A673 (cell line): Measurements from ENCODE around the gene APOBEC2. TPM values are rescaled to one million over a fixed set of nuclear protein-coding genes. Genes with fewer than 3 reads are reported as not detected.

ENCODE experiments used
- BruUV-seq: library from RNA; stranded (reverse); fragments of 400-500 nt; replicated peaks from 2 replicates; lab custom pipeline; 2021; lab: Mats Ljungman, UMichigan
- CTCF ChIA-PET: fragments of 300-600 bp; sonication (Branson Sonifier 250); formaldehyde crosslinking; loops from one replicate; lab custom pipeline; 2022; ENCODE audit warnings: antibody characterized with exemption; lab: Charles Lee
- POLR2A ChIA-PET: fragments of 300-600 bp; sonication (Branson Sonifier 250); formaldehyde crosslinking; loops from one replicate; lab custom pipeline; 2022; ENCODE audit warnings: antibody characterized with exemption; ENCODE audit not compliant: low non-redundant PET; lab: Charles Lee
- DNase-seq: peaks from one replicate; pipeline ENCODE4 v3.0.0-alpha.2; 2015; ENCODE audit warnings: low spot score
- H3K27ac ChIP-seq: fragments of 200-600 bp; sonication (generic); 2 replicates; pipeline ENCODE4 v1.5.1; 2016; ENCODE audit warnings: mixed run types, low read depth, mild to moderate bottlenecking, mixed read lengths, antibody characterized with exemption, low read length; ENCODE audit not compliant: poor library complexity, severe bottlenecking
- H3K27me3 ChIP-seq: fragments of 200-600 bp; sonication (generic); replicated peaks from 2 replicates; pipeline ENCODE4 v1.6.1; 2017; ENCODE audit warnings: mixed run types, low read depth, mild to moderate bottlenecking, mixed read lengths, antibody characterized with exemption, low read length; ENCODE audit not compliant: insufficient read depth, poor library complexity
- H3K36me3 ChIP-seq: fragments of 200-600 bp; sonication (generic); 2 replicates; pipeline ENCODE4 v1.6.1; 2016; ENCODE audit warnings: mixed run types, mild to moderate bottlenecking, mixed read lengths, antibody characterized with exemption, low read length; ENCODE audit not compliant: insufficient read depth, poor library complexity, severe bottlenecking
- H3K4me1 ChIP-seq: fragments of 200-600 bp; sonication (generic); 2 replicates; pipeline ENCODE4 v1.6.1; 2017; ENCODE audit warnings: mixed run types, mild to moderate bottlenecking, mixed read lengths, antibody characterized with exemption, low read length; ENCODE audit not compliant: insufficient read depth, poor library complexity, severe bottlenecking
- H3K4me3 ChIP-seq: fragments of 200-600 bp; sonication (generic); 2 replicates; pipeline ENCODE4 v1.5.1; 2016; ENCODE audit warnings: low read depth, mixed run types, mild to moderate bottlenecking, mixed read lengths, low read length; ENCODE audit not compliant: poor library complexity, severe bottlenecking
- H3K9me3 ChIP-seq: fragments of 200-600 bp; sonication (generic); 2 replicates; pipeline ENCODE4 v1.6.1; 2016; ENCODE audit warnings: mixed run types, low read depth, mild to moderate bottlenecking, mixed read lengths, antibody characterized with exemption, low read length; ENCODE audit not compliant: poor library complexity, severe bottlenecking
- EZH2 ChIP-seq: fragments of 200-600 bp; sonication (generic); IDR thresholded peaks from 2 replicates; pipeline ENCODE4 v1.6.1; 2017; ENCODE audit warnings: borderline replicate concordance, low read depth, mild to moderate bottlenecking, mixed read lengths, antibody characterized with exemption, low read length; ENCODE audit not compliant: poor library complexity, severe bottlenecking
- intact Hi-C: fragments of 100-400 bp; cut with micrococcal nuclease; formaldehyde crosslinking; loops from one replicate; pipeline ENCODE4 v1.10.0; 2022; ENCODE audit not compliant: unreplicated experiment
- total RNA-seq: library from RNA; stranded (reverse); gene quantifications from 2 replicates; pipeline ENCODE4 v1.2.3, GENCODE V29; 2021
- TF ChIP-seq, protein P1 (sequence below): fragments of 300-800, 200-600 bp; sonication (generic); conservative IDR thresholded peaks from 2 replicates; pipeline ENCODE4 v1.5.1; 2017; ENCODE audit warnings: low read depth, mild to moderate bottlenecking, antibody characterized with exemption, low read length, moderate library complexity, mixed read lengths

The APOBEC2 gene
- total RNA-seq, 1 experiment from 2014 or later = not detected

DNA sequence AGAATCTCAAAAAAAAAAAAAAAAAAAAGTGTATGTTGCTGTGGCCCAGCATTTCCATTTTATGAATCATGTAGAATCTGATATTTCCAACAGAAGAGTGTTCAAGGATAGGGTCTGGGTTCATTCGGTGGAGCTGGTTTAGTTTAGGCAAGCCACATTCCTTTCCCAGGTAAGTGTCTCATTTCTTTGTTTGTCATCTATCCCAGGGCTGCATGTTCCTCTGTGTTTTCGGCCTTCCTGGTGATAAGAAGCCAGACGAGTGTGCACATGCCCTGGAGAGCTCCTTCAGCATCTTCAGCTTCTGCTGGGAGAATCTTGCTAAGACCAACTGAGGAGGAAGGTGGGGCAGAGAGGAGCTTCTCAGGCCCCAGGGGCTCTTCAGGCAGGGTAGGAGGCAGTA is 58.0 kb downstream of the APOBEC2 start:
- CTCF ChIA-PET = no interaction called here
- H3K4me1 ChIP-seq = no peaks in the 10 kb centered on the region
- no TSS peak for BruUV-seq
- intact Hi-C loops = no loop called here
- no peak for DNase-seq
- H3K27me3 ChIP-seq = no peaks in the 10 kb centered on the region
- H3K36me3 ChIP-seq = no peaks in the 10 kb centered on the region
- H3K27ac ChIP-seq = no peak overlapping the region
- TF ChIP-seq, protein P1, sequence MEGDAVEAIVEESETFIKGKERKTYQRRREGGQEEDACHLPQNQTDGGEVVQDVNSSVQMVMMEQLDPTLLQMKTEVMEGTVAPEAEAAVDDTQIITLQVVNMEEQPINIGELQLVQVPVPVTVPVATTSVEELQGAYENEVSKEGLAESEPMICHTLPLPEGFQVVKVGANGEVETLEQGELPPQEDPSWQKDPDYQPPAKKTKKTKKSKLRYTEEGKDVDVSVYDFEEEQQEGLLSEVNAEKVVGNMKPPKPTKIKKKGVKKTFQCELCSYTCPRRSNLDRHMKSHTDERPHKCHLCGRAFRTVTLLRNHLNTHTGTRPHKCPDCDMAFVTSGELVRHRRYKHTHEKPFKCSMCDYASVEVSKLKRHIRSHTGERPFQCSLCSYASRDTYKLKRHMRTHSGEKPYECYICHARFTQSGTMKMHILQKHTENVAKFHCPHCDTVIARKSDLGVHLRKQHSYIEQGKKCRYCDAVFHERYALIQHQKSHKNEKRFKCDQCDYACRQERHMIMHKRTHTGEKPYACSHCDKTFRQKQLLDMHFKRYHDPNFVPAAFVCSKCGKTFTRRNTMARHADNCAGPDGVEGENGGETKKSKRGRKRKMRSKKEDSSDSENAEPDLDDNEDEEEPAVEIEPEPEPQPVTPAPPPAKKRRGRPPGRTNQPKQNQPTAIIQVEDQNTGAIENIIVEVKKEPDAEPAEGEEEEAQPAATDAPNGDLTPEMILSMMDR = no peak
- TF ChIP-seq EZH2 = no peak
- no peaks in the 10 kb centered on the region for H3K9me3 ChIP-seq
- POLR2A ChIA-PET = no interaction called here
- no peak overlapping the region for H3K4me3 ChIP-seq

Other genes starting within 250 kb of the APOBEC2 start
- 0.41 and 1.2 TPM in 2 replicates for gene UNC5CL, start 14.0 kb upstream of the APOBEC2 start, total RNA-seq
- not detected in 2 replicates for gene TSPO2, start 10.7 kb upstream of the APOBEC2 start, total RNA-seq
- gene OARD1, start 19.2 kb downstream of the APOBEC2 start, total RNA-seq = 27.3 and 30.4 TPM in 2 replicates
- 38.8 and 45.4 TPM in 2 replicates for gene NFYA, start 19.8 kb downstream of the APOBEC2 start, total RNA-seq
- not detected in 2 replicates for gene TREML1, start 101.1 kb downstream of the APOBEC2 start, total RNA-seq
- not detected in 2 replicates for gene TREM2, start 109.9 kb downstream of the APOBEC2 start, total RNA-seq
- not detected in 2 replicates for gene TREML2, start 147.9 kb downstream of the APOBEC2 start, total RNA-seq
- not detected in 2 replicates for gene TREML4, start 175.1 kb downstream of the APOBEC2 start, total RNA-seq
- not detected in 2 replicates for gene TREM1, start 233.5 kb downstream of the APOBEC2 start, total RNA-seq